ENCODE results near the gene PARD3.

DNA sequence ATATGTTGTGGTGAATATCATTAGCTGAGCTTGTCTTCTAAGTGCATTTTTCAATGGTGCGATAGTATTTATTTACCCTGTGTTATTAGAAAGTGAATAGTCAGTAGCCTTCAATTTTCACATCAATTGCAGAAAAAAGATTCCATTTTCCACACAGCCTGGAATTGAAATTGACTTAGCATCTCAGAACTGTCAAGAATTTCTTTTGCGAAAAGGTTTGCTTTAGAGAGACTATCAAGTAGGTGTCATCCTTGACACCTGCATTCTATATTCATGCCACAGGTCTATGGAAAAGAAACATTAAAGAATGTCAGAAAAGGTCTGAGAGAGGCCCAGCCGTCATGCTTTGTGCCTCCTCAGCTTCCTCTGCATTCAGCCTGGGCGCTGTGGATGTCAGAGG is 504.9 kb downstream of the PARD3 start:
- TF ChIP-seq EP300 (IDR thresholded peaks at IDR 0.05) = no peak
- TF ChIP-seq, protein P1, sequence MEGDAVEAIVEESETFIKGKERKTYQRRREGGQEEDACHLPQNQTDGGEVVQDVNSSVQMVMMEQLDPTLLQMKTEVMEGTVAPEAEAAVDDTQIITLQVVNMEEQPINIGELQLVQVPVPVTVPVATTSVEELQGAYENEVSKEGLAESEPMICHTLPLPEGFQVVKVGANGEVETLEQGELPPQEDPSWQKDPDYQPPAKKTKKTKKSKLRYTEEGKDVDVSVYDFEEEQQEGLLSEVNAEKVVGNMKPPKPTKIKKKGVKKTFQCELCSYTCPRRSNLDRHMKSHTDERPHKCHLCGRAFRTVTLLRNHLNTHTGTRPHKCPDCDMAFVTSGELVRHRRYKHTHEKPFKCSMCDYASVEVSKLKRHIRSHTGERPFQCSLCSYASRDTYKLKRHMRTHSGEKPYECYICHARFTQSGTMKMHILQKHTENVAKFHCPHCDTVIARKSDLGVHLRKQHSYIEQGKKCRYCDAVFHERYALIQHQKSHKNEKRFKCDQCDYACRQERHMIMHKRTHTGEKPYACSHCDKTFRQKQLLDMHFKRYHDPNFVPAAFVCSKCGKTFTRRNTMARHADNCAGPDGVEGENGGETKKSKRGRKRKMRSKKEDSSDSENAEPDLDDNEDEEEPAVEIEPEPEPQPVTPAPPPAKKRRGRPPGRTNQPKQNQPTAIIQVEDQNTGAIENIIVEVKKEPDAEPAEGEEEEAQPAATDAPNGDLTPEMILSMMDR (IDR thresholded peaks at IDR 0.05) = no peak
